Suprapubic skin (tissue), 3 donors: ENCODE data around the gene TCF20.

Experiments
- POLR2A ChIP-seq, 2 donors: fragments of 450-650 bp; IDR thresholded peaks; one replicate each; pipeline ENCODE4 v1.6.1; 2017; ENCODE audit warnings: antibody characterized with exemption in 2 of 2, mild to moderate bottlenecking in 2 of 2, moderate library complexity in 2 of 2
- TF ChIP-seq, protein P1 (sequence below), 2 donors: fragments of 200-600 bp in 1 of 2; fragments of 450-650 bp in 1 of 2; sonication (generic) in 1 of 2; IDR thresholded peaks; one replicate each; pipeline ENCODE4 v1.5.1; 2016 to 2019; ENCODE audit warnings: antibody characterized with exemption in 2 of 2, mild to moderate bottlenecking in 1 of 2, moderate library complexity in 1 of 2

DNA sequence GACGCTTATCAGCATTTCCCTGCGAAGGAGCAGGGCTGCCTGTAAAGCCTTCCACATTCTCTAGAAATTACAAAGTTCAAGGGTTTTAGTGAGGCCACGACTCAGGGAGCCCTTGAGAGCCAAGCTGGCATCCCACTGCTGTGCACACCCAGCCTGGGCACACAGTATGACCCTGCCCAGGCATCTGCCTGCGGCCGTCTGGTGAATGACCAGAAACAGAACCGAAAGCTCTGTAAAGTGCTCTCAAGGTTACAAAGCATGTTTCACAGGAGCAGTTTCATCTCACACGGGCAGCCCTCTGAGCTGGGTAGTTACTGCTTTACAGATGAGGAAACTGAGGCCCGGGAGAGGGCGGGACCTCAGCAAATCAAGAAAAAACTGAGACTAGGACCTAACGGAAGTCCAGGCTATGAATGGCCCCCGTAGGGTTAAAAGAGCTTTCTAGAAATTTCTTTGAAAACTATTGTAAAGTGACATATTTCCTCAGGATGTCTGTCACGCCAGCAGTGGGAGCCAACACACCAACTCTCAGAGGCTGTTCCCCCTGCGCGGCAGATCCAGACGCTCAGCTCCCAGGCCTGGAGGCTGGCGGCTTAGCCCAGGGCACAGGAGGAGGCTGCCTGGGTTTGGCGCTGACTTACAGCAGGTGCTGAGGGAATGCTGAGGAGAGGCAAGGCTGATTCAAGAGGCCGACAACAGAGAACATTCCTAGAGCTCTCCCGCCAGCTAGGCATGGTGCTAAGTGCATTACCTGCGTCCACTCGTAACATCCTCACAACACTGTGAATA is 7.7 kb upstream of the TCF20 start:
- TF ChIP-seq POLR2A (IDR thresholded peaks at IDR 0.05) = no peak
- TF ChIP-seq, protein P1, sequence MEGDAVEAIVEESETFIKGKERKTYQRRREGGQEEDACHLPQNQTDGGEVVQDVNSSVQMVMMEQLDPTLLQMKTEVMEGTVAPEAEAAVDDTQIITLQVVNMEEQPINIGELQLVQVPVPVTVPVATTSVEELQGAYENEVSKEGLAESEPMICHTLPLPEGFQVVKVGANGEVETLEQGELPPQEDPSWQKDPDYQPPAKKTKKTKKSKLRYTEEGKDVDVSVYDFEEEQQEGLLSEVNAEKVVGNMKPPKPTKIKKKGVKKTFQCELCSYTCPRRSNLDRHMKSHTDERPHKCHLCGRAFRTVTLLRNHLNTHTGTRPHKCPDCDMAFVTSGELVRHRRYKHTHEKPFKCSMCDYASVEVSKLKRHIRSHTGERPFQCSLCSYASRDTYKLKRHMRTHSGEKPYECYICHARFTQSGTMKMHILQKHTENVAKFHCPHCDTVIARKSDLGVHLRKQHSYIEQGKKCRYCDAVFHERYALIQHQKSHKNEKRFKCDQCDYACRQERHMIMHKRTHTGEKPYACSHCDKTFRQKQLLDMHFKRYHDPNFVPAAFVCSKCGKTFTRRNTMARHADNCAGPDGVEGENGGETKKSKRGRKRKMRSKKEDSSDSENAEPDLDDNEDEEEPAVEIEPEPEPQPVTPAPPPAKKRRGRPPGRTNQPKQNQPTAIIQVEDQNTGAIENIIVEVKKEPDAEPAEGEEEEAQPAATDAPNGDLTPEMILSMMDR (IDR thresholded peaks at IDR 0.05) = no peak
